GM23338 (cell line): ENCODE data around the gene TPO.
A peak's percentile ranks its signal among the peaks of the same experiment; 100 is the strongest.

Experiments used
- CREB1 ChIP-seq: fragments of 250-450 bp; sonication (Bioruptor Pico); IDR thresholded peaks from 2 replicates; pipeline ENCODE4 v1.5.0; 2020; ENCODE audit warnings: low read depth, mild to moderate bottlenecking, moderate library complexity
- CTCF ChIP-seq, 2 experiments: fragments of 200-600 bp in 1 of 2; sonication (generic) in 1 of 2; conservative IDR thresholded peaks; 2 replicates each; pipeline versions ENCODE4 v1.5.1 to v1.6.1; 2016 to 2017; ENCODE audit warnings: antibody characterized with exemption in 2 of 2, low read depth in 2 of 2, mild to moderate bottlenecking in 2 of 2, moderate library complexity in 1 of 2
- EZH2 ChIP-seq: fragments of 200-600 bp; sonication (generic); IDR thresholded peaks from one replicate; pipeline ENCODE4 v1.8.0; 2017; ENCODE audit warnings: antibody characterized with exemption, mild to moderate bottlenecking, low read depth; ENCODE audit not compliant: unreplicated experiment
- EZH2phosphoT487 ChIP-seq: fragments of 200-600 bp; sonication (generic); IDR thresholded peaks from one replicate; pipeline ENCODE4 v1.8.1; 2018; ENCODE audit warnings: antibody characterized with exemption; ENCODE audit not compliant: unreplicated experiment
- POLR2AphosphoS5 ChIP-seq: IDR thresholded peaks from 2 replicates; pipeline ENCODE4 v1.6.1; 2016; ENCODE audit warnings: antibody characterized with exemption, low read depth
- ZNF331 ChIP-seq: fragments of 250-450 bp; sonication (Bioruptor Pico); IDR thresholded peaks from 2 replicates; pipeline ENCODE4 v1.5.0; 2020; ENCODE audit warnings: low read depth, mild to moderate bottlenecking, moderate library complexity

GRCh38 chr2:1584691-1585485 lies 171.6 kb downstream of the TPO start:
- no peak for TF ChIP-seq CTCF (conservative IDR thresholded peaks at IDR 0.05; ENCODE audit: low read depth in 2 of 2)
- TF ChIP-seq POLR2AphosphoS5, result no peak
- no peak for TF ChIP-seq CREB1 (CRISPR knock-in tag)
- TF ChIP-seq EZH2phosphoT487, result no peak
- peak; percentile 62 for TF ChIP-seq ZNF331 (CRISPR knock-in tag)
- TF ChIP-seq EZH2, result no peak
